Stimulated activated naive CD8-positive, alpha-beta T cell treated with anti-CD3 and anti-CD28 coated beads, Interleukin-15, Interleukin-2, amounts not matched to agents 100 U/mL and 50 U/mL, for 24 hours (primary cell): ENCODE results near the gene TCEAL1.
"Not testable (repeated sequence)": the region's sequence is repeated elsewhere in the genome, so short reads cannot be mapped to it uniquely, and the experiment has no call there.

Experiments used
- ATAC-seq: fragments of 150-1000 bp; cut with Tn5 transposase; one replicate; pipeline ENCODE4 v1.10.0; 2021
- DNase-seq: peaks from one replicate; pipeline ENCODE4 v3.0.0; 2021

TCEAL1 gene, protein sequence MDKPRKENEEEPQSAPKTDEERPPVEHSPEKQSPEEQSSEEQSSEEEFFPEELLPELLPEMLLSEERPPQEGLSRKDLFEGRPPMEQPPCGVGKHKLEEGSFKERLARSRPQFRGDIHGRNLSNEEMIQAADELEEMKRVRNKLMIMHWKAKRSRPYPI

DNA sequence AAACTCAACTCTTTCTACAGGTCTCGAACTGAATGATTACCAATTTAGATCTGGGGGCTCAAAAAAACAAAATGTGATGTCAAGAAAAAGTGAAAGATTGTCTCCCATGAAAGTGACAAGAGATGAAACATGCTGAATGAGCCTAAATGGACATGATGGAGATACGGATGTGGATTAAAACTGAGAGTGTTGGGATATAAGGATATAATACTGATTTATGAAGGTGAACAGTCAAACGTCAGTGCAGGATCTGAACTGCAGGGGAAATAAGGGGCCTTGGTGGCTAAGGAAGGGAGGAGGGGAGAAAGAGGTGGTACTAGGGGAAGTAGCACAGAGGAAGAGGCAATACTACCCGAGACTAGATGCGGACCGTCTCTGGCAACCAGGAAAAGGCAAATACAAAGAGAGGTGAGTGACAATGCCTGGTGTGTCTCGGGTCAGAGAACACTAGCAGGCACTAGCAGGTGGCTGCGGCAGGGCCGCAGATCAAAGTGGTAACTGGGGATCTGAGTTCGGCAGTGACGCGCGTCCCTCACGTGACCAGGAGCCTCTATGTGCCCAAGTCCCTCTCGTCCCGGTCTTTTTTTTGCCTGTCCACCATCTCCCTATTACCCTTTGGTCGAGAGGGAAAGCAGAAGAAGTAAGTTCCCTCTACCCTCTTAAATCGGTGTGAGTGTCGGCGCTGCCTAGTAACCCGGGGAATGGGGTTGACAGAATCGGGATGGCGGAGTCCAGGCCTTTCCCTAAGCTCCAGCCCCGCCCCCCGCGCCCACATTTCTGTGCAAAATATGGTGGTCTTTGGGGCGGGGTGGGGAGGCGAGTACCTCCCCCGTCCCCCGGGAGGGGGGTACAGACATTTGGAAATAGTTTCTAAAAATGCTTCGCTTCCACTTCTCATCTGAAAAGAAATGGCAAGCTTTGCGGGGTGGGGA lies at the start of gene TCEAL1:
Gene TCEAL1 (plus strand): TSS at position 590 of the 932 bp plus-strand sequence. CDS start 942 bp downstream, outside the sequence.
- DNase-seq (peak; percentile 39), ATAC-seq (peak; percentile 80)

DNA sequence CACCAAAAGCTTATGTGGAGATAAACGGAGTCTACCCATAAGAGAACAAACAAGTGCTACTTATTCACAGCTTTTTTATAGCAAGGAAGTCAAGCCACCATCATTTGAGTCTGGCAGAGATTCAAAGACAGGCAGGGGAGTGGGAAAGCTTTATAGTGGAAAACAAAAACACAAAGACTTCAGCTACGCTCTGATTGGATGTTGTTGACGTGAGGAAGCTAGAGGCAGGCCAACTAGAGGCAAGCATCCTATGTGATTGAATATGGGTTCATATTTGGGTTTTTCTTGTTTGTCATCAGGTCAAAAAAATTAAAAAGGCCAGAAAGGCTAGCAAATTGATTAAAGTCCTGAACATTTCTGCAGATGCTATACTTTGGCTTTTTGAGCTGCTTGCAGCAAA lies 44.2 kb upstream of the TCEAL1 start:
- no peak for ATAC-seq
- no peak for DNase-seq

DNA sequence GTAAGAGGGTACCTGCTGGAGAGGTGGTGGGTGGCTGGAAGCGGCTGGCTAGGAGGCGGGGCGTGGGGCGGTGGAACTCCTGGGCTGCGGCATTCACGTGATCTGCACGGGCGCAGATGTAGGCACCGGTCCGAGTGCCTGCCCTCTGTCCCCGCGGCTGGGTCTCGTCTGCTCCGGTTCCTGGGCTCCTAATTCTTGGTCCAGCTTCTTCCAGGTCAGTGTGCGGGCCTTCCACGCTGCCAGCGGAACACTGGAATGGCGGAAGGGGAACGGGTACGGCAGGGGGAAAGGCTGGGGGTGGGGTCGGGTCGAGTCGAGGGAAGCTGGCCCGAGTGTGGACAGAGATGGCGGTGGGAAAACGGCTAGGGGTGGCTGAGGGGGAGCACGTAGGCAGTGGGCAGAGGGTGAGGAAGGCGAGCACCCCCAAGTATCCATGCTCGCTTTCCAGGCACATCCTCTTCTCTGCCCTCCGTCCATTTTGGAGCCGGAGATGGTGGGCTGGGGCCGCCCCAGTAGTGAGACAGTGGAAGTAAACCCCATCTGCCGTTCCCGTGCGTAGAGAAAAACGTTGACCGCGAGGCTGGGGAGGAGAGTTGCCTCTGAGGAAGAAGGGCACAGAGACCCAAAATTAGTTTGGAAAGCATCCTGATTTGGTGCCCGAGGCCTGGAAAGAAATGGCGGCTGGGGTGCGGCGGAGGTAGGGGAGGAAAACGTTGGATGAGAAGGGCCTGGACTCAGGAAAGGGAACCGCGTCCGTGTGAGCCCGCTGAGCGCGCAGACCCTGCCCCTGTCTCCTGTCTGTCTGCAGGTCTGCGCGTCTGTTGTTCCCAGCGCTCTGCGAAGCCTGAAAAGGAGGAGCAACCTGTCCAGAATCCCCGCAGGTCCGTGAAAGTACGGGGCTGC lies 43.1 kb upstream of the TCEAL1 start, which contains the start of gene TCEAL4:
Gene TCEAL4 (plus strand): TSS at position 105 of the 903 bp plus-strand sequence. CDS start 1,161 bp downstream, outside the sequence.
- ATAC-seq, result peak; percentile 77
- DNase-seq, result peak; percentile 57

DNA sequence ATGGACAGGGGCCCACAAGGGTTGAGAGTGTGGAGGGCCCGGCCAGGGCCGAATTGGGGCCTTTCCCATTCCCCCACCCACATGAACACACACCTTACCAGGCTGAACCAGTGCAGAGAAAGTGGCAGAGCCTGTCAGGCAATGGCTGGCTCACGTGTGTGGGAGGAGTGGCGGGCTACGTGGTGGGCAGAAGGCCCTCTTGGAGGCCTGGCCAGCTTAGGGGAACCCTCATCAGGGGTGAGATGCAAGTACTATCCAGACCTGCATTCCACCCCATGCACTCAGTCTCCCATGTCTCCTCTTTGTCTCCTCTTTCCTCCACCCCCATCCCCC lies 42.5 kb upstream of the TCEAL1 start:
- DNase-seq (no peak), ATAC-seq (no peak)

DNA sequence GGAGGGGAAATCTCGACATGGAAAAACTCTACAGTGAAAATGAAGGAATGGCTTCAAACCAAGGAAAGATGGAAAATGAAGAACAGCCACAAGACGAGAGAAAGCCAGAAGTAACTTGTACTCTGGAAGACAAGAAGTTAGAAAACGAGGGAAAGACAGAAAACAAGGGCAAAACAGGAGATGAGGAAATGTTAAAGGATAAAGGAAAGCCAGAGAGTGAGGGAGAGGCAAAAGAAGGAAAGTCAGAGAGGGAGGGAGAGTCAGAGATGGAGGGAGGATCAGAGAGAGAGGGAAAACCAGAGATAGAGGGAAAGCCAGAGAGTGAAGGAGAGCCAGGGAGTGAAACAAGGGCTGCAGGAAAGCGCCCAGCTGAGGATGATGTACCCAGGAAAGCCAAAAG lies 42.1 kb upstream of the TCEAL1 start:
- ATAC-seq (no peak), DNase-seq (no peak)

DNA sequence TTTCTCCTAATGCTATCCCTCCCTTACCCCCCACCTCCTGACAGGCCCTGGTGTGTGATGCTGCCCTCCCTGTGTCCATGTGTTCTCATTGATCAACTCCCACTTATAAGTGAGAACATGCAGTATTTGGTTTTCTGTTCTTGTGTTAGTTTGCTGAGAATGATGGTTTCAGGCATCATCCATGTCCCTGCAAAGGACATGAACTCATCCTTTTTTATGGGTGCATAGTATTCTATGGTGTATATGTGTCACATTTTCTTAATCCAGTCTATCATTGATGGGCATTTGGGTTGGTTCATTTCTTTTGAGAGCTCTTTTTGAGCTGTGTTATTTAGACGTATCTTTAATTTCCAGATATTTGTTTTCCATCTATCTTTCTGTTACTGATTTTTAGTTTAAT lies 36.5 kb upstream of the TCEAL1 start:
- ATAC-seq, DNase-seq: not testable (repeated sequence)

DNA sequence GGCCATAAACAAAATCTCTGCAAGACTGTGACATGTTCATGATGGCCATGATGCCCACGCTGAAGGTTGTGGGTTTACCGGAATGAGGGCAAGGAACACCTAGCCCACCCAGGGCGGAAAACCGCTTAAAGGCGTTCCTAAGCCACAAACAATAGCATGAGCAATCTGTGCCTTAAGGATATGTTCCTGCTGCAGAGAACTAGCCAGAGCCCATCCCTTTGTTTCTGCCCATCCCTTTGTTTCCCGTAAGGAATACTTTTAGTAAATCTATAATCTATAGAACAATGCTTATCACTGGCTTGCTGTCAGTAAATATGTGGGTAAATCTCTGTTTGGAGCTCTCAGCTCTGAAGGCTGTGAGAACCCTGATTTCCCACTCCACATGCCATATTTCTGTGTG lies 33.6 kb upstream of the TCEAL1 start:
- DNase-seq, ATAC-seq: not testable (repeated sequence)

DNA sequence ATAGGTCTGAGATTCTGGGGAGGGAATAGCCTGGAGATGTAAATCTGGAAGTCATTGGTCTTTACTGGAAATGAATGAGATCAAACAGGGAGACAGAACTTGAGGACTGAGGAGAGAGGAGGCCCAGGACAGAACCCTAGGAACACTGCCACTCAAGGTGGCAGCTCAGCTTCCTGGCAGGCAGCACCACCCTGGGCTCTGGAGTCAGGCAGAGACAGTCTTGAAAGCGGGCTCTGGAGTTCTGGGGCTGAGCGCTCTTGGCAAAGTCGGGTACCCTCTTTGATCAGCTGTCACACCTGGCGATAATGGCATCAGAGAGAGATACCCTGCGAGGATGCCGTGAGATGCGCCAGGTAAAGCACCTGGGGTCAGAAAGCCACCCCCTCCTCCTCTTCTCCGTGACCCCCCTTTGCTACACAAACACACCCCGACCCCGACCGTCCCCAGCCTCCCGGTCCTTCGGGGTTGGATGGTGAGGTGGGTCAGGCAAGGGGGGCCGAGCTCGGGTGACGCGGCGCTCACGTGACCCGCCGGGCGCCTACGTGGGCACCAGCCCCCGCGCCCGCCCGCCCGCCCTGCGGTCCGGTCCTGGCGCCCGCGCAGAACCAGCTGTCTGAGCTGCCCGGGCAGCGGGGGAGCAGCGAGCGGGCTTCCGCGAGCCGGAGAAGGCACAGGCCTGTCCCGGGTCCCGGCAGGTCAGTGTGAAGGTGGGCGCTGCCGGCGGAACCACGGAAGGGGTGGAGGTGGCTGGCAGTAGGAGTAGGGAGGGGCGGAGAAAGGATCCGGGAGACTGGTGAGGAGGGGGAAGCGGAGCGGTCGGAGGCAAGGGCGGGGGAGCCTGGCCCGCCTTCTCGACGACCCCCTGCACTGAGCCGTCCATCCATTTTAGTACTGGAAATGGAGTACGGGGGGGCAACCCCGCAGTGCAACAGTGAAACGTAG lies 21.1 kb upstream of the TCEAL1 start, which contains the start of gene TCEAL3:
Gene TCEAL3 (plus strand): TSS at position 600 of the 942 bp plus-strand sequence. CDS start 1,102 bp downstream, outside the sequence.
- peak; percentile 36 for ATAC-seq
- DNase-seq, result peak; percentile 37

DNA sequence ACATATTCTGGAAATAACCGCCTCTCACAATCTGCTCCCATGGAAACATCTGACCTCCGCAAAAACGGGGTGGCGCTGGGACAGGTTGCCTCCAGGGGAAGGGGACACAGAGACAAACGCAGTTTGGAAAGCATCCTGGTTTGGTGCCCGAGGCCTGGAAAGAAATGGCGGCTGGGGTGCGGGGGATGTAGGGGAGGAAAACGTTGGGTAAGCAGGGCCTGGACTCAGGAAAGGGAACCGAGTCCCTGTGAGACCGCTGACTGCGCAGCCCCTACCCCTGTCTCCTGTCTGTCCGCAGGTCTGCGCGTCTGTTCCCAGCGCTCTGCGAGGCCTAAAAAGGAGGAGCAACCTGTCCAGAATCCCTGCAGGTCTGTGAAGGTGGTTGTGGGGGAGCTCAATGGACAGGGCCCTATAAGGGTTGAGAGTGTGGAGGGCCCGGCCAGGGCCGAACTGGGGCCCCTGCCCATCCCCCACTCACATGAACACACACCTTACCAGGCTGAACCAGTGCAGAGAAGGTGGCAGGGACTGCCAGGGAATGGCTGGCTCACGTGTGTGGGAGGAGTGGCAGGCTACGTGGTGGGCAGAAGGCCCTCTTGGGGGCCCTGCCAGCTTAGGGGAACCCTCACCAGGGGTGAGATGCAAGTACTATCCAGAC lies 20.3 kb upstream of the TCEAL1 start:
- DNase-seq (no peak), ATAC-seq (no peak)

DNA sequence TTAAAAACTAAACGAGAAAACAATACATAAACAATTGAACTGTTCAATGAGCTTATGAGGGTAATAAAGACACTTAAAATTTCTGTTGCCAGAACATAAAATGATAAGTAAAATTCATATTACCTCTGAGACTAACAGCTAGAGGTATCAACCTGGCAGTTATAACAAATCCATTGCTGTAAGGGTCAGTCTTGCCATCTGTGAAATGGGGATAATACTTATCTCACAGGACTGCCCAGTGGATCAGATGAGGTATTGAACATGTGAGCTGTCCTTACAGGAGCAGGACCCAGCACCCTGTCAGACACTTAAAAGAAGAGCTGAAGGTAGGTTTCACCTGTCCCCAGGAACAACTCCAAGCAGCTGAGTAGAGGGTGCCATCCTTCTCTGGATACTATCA lies 18.5 kb upstream of the TCEAL1 start:
- no peak for ATAC-seq
- no peak for DNase-seq

DNA sequence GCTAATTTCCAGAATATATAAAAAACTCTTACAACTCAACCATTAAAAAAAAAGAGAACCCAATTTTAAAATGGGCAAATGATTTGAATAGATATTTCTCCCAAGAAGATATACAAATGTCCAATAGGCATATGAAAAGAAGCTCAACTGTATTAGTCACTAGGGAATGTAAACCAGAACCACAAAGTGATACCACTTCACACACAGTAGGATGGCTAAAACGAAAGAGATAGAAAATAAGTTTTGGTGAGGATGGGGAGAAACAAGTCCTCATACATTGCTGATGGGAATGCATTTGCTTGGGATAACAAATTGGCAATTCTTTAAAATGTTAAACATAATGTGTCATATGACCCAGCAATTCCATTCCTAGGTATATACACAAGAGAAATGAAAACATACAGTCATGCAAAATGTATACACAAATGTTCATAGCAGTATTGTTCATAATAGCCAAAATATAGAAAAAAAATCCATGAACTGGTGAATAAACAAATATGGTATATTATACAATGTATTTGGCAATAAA lies 15.3 kb upstream of the TCEAL1 start:
- no peak for DNase-seq
- ATAC-seq, result no peak

DNA sequence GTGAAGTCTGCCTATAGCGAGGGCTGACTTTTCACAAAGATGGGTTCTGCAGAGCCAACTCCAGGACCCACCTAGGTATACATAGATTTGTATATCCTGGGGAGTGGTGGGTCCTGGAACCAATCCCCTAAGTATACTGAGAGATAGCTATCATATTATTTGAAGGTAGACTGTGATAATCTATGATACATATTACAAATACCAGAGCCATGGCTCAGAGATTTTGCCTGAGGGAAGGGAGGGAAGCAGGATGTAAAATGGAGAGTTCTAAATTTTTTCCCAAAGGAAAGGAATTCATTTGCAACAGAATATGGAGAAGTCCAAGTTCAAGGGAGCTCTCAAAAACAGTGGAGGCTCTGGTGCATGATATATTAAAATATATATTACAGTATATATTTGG lies 13.8 kb upstream of the TCEAL1 start:
- DNase-seq (no peak), ATAC-seq (no peak)

DNA sequence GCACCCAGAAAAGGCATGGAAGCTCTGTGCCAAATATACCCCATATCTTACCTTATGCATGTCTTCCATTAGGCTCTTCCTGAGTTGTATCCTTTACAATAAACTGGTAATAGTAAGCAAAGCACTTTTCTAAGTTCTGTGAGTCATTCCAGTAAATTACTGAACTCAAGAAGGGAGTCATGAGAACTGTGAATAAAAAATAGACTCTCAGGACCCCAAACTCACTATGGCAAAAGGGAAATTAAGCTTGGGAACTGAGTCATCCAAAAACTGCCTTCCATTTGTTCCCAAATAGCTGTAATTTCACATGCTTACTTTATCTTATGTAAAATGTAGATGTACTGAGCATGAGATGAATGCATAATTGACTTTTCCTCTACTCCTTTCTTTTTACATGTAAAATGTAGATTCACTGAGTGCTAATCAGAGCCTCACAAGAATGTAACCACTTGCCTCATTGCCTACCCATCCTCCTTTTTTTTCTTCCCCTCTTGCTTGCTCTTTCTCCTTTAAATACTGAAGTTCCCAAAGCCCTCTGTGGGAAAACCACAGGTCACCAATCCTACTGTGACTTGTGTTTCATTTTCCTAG lies 12.9 kb upstream of the TCEAL1 start:
- no peak for DNase-seq
- no peak for ATAC-seq

DNA sequence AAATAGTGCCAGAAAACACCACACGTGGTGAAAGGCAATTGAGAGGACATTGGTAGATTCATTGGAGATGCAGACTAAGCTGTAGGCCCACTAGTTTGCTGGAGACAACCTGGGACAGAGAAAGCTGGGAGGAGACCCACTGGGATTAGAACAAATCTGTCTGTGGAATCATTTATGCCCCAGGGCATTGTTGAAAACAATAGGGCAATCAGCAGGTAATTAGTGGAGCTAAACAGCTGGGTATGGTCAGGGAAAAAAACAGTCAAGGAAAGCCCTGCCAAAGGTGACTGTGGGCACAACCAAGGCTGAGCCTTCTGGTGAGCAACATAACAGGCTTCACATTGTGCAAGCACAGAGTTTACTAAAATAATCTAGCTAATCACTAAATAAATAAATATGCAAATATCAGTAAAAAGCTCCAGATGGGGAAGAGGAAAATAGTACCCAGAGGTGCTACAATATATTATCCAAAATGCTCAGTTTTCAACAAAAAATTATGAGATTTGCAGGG lies 12.0 kb upstream of the TCEAL1 start:
- no peak for DNase-seq
- ATAC-seq, result no peak

DNA sequence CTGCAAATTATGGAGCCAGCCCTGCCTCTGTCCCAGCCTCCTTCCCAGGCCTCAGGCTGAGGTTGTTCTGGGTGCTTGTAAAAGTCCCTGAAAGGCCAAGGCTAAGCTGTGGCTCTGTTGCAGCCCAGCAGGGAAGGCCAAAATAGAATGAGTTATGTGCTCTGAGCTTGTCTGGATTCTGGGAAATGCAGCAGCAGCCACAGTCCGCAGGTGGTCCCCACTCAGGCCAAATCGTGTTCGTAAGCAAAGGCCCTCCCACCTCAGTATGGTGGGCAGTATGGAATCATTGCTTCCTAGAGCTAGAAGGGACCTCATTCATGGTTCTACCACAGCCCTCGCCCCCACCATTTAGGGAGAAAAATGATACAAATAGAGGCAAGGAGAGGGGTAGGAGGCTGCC lies 4.7 kb upstream of the TCEAL1 start:
- no peak for ATAC-seq

DNA sequence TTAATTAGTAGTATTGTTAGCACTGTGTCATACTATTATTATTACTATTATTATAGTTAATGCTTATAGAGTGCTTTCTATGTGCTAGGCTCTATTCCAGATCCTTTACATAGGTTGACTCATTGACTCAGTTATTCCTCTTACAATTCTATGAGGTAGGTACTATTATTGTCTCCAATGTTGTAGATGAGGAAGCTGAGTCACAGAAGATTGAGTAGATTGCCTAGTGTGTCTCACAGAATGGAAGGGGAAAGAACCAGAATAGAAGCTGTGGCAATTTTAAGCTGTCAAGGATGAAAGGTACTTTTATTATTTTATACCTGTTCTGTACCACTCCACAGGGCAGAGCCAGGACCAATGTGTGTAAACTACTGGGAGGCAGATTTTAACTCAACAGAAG lies 1.9 kb upstream of the TCEAL1 start:
- DNase-seq, result no peak
- no peak for ATAC-seq

More for the DNA sequence above, 4.7 kb upstream of the TCEAL1 start:
- DNase-seq, result no peak

DNA sequence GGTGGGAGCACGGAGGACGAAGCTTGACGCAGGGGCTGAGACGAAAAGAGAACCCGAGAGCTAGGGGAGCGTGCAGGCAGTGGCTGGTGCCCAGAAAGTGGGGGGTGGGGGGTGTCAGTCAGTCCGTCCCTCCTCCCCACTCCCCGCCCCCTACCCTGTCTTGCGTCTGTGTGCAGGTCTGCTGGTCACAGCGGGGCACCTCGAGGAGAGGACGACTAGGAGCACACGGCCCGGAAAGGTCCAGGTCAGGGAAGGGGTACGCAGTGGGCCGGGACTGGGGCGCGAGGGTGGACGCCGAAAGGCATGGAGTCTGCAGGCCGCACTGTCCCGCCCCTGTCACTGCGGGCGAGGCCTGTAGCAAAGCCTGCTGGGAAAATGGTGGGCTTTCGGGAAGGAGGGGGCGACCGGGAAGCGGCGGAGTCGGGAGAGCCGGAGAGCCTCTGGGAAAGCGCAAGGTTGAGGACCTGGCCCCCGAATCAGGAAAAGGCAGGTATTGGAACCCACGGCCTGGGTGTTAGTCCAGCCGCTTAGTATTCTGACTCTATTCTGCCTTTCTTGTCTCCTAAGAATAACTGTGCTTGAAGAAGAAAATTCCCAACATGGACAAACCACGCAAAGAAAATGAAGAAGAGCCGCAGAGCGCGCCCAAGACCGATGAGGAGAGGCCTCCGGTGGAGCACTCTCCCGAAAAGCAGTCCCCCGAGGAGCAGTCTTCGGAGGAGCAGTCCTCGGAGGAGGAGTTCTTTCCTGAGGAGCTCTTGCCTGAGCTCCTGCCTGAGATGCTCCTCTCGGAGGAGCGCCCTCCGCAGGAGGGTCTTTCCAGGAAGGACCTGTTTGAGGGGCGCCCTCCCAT lies 769 bp downstream of the TCEAL1 start:
- peak; percentile 40 for DNase-seq
- ATAC-seq, result peak; percentile 49

DNA sequence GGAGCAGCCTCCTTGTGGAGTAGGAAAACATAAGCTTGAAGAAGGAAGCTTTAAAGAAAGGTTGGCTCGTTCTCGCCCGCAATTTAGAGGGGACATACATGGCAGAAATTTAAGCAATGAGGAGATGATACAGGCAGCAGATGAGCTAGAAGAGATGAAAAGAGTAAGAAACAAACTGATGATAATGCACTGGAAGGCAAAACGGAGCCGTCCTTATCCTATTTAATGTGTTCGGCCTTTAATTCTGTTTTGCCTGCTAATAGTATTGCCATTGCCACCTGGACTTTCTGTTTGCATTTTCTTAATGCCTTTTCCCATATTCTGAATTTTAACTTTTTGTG lies 1.4 kb downstream of the TCEAL1 start:
- DNase-seq (no peak), ATAC-seq (no peak)

DNA sequence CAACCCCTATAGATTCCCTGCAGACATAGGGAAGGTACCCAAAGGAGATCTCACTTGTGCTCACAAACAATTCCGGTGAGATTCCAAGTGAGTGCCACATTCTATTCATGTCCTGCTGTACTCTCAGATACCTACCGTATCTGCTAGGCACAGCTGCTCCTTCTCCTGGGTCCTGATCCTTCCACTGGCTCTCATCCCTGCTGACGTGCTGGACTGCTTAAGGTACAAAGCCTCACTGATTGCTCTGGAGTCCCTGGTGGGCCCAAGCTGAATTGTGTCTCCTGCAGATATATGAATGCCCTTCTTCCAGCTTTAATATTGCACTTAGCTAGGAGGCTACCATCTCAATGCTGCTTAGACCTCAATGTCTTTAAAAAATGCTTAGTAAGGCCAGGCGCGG lies 2.4 kb downstream of the TCEAL1 start:
- ATAC-seq, result no peak
- no peak for DNase-seq
